B cell (primary cell): ENCODE data around the gene DLG2. TPM values are rescaled to one million over a fixed set of nuclear protein-coding genes. Genes with fewer than 3 reads are reported as not detected.

Experiments
- ATAC-seq: fragments of 200-7000 bp; cut with Tn5 transposase; one replicate; pipeline ENCODE4 v1.10.0; 2021; ENCODE audit warnings: low read depth, mild to moderate bottlenecking, moderate number of reproducible peaks, moderate library complexity
- CTCF ChIA-PET: fragments of 350-600 bp; sonication (Branson Sonifier 250); formaldehyde crosslinking; loops from one replicate; lab custom pipeline; 2021; ENCODE audit warnings: antibody characterized with exemption, inconsistent platforms; lab: Charles Lee
- POLR2A ChIA-PET: fragments of 350-600 bp; sonication (Branson Sonifier 250); formaldehyde crosslinking; loops from one replicate; lab custom pipeline; 2021; ENCODE audit warnings: antibody characterized with exemption; lab: Charles Lee
- DNase-seq: peaks from one replicate; pipeline ENCODE4 v3.0.0; 2013
- H2AFZ ChIP-seq: 2 replicates; pipeline ENCODE4 v1.6.1; 2012; ENCODE audit warnings: mild to moderate bottlenecking, low read depth, low read length; ENCODE audit not compliant: insufficient read depth, poor library complexity, severe bottlenecking
- H3K27ac ChIP-seq, 2 donors: 1 replicate in 1 of 2; 2 replicates in 1 of 2; pipeline ENCODE4 v1.5.1; 2012 to 2013; ENCODE audit warnings: low read length in 2 of 2, mild to moderate bottlenecking in 2 of 2, moderate library complexity in 1 of 2
- H3K27me3 ChIP-seq, 4 experiments: fragments of 200-600 bp in 1 of 4; sonication (generic) in 1 of 4; replicated peaks in 1 of 4; 1 replicate in 2 of 4; 2 replicates in 2 of 4; pipeline versions ENCODE4 v1.6.1 to v1.7.0; 2013 to 2016; ENCODE audit warnings: low read length in 3 of 4, mild to moderate bottlenecking in 2 of 4, mixed read lengths in 1 of 4, moderate library complexity in 1 of 4; ENCODE audit not compliant: insufficient read depth in 4 of 4, control insufficient read depth in 3 of 4; ENCODE audit errors: control extremely low read depth in 1 of 4
- H3K36me3 ChIP-seq, 2 experiments: replicated peaks in 1 of 2; 1 replicate in 1 of 2; 2 replicates in 1 of 2; pipeline versions ENCODE4 v1.6.1 to v1.7.1; 2013; ENCODE audit warnings: low read length in 1 of 2; ENCODE audit not compliant: insufficient read depth in 2 of 2, control insufficient read depth in 1 of 2; ENCODE audit errors: control extremely low read depth in 1 of 2, extremely low read depth in 1 of 2
- H3K4me1 ChIP-seq, 2 donors: fragments of 200-600 bp in 1 of 2; sonication (generic) in 1 of 2; 1 replicate in 1 of 2; 2 replicates in 1 of 2; pipeline versions ENCODE4 v1.5.1 to v1.6.1; 2013 to 2017; ENCODE audit warnings: low read length in 2 of 2; ENCODE audit not compliant: control insufficient read depth in 2 of 2, insufficient read depth in 2 of 2
- H3K4me2 ChIP-seq: replicated peaks from 2 replicates; pipeline ENCODE3; 2012; ENCODE audit warnings: mild to moderate bottlenecking, low read depth, low read length; ENCODE audit not compliant: poor library complexity, severe bottlenecking
- H3K4me3 ChIP-seq, 5 experiments: fragments of 200-600 bp in 1 of 5; sonication (generic) in 1 of 5; 1 replicate in 3 of 5; 2 replicates in 2 of 5; pipeline versions ENCODE4 v1.5.1 to v1.7.0; 2011 to 2016; ENCODE audit warnings: low read length in 4 of 5, mild to moderate bottlenecking in 4 of 5, low read depth in 2 of 5, control low read depth in 1 of 5, moderate library complexity in 1 of 5; ENCODE audit not compliant: insufficient read depth in 1 of 5; ENCODE audit errors: control extremely low read depth in 1 of 5, extremely low read depth in 1 of 5
- H3K79me2 ChIP-seq: fragments of 200-600 bp; sonication (generic); one replicate; pipeline ENCODE4 v1.6.0; 2016; ENCODE audit warnings: low read length; ENCODE audit not compliant: control insufficient read depth, insufficient read depth
- H3K9ac ChIP-seq: fragments of 200-600 bp; sonication (generic); 2 replicates; pipeline ENCODE4 v1.6.1; 2017; ENCODE audit warnings: mild to moderate bottlenecking, low read length, moderate library complexity
- H3K9me3 ChIP-seq, 3 donors: one replicate each; pipeline versions ENCODE4 v1.6.1 to v1.7.1; 2013; ENCODE audit warnings: low read length in 2 of 3; ENCODE audit not compliant: control insufficient read depth in 2 of 3, insufficient read depth in 1 of 3; ENCODE audit errors: control extremely low read depth in 1 of 3
- H4K20me1 ChIP-seq: 2 replicates; pipeline ENCODE4 v1.6.0; 2012; ENCODE audit warnings: mild to moderate bottlenecking, low read length; ENCODE audit not compliant: insufficient read depth, control insufficient read depth, poor library complexity, severe bottlenecking
- H3K27ac Mint-ChIP-seq: one replicate; pipeline ENCODE4 v1.8.0; 2021; ENCODE audit warnings: mixed read lengths
- H3K27me3 Mint-ChIP-seq: one replicate; pipeline ENCODE4 v1.8.0; 2021; ENCODE audit warnings: mixed read lengths
- H3K4me1 Mint-ChIP-seq: one replicate; pipeline ENCODE4 v1.8.0; 2021; ENCODE audit warnings: mixed read lengths
- H3K4me3 Mint-ChIP-seq: one replicate; pipeline ENCODE4 v1.8.0; 2021; ENCODE audit warnings: mixed read lengths
- H3K9me3 Mint-ChIP-seq: one replicate; pipeline ENCODE4 v1.8.0; 2022; ENCODE audit warnings: mixed read lengths; ENCODE audit not compliant: insufficient read depth
- CTCF ChIP-seq: fragments of 200-600 bp; IDR thresholded peaks from one replicate; pipeline ENCODE4 v1.8.0; 2022; ENCODE audit warnings: antibody characterized with exemption, mild to moderate bottlenecking
- EZH2 ChIP-seq: IDR thresholded peaks from 2 replicates; pipeline ENCODE4 v1.6.1; 2012; ENCODE audit warnings: borderline replicate concordance, low read depth, mild to moderate bottlenecking, moderate library complexity, low read length; ENCODE audit not compliant: insufficient read depth, poor library complexity, severe bottlenecking
- WGBS: methylation state at CpG from one replicate; pipeline ENCODE4 v1.1.5; 2013; ENCODE audit warnings: missing lambda C conversion rate; ENCODE audit not compliant: insufficient coverage; 5-methylcytosine and 5-hydroxymethylcytosine counted together
- intact Hi-C: fragments of 100-400 bp; cut with micrococcal nuclease; formaldehyde crosslinking; loops from one replicate; pipeline ENCODE4 v1.10.0; 2022
- polyA plus RNA-seq: library from polyadenylated mRNA; depleted of rRNA; stranded (reverse); fragments of >200 nt; gene quantifications from 2 replicates; pipeline ENCODE4 v1.2.3, GENCODE V29; 2012
- total RNA-seq, 2 donors: library from RNA; stranded (reverse); fragments of 120-200 nt in 1 of 2; gene quantifications; 1 replicate in 1 of 2; 2 replicates in 1 of 2; pipeline versions ENCODE4 v1.2.3 to v1.2.4, GENCODE V29; 2013 to 2022

DLG2 gene
- total and polyA plus RNA-seq, 2 donors (not counting 1 experiment from before 2014, with no cell fraction given), result 0.54 to 5.4 TPM

GRCh38 chr11:85652786-85653447 lies 25.8 kb upstream of the DLG2 start:
- Histone ChIP-seq H3K27me3 (no peaks in the 10 kb centered on the region), H2AFZ (no peak overlapping the region), H3K4me3 (no peak overlapping the region), H3K79me2 (peaks cover 21% of the 10 kb centered on the region), H3K36me3 (peaks cover 7 to 32% of the 10 kb centered on the region in 2 experiments), H3K4me1 (peaks cover 6% of the 10 kb centered on the region in 2 donors), H3K9me3 (no peaks in the 10 kb centered on the region), H3K9ac (no peak overlapping the region), H3K27ac (no peak overlapping the region), H4K20me1 (peaks cover 5% of the 10 kb centered on the region), H3K4me2 (no peak overlapping the region)
- Mint-ChIP-seq H3K27ac (no peak overlapping the region), H3K9me3 (no peaks in the 10 kb centered on the region), H3K27me3 (no peaks in the 10 kb centered on the region), H3K4me1 (peaks cover 11% of the 10 kb centered on the region), H3K4me3 (no peak overlapping the region)
- intact Hi-C loops, result no loop called here
- DNase-seq (no peak), ATAC-seq (no peak)
- ChIA-PET POLR2A (no interaction called here), CTCF (no interaction called here)
- TF ChIP-seq CTCF (no peak), EZH2 (no peak)
- WGBS, result no CpG with 5 or more reads among the region's 3 CpGs

GRCh38 chr11:85651118-85651517 lies 24.0 kb upstream of the DLG2 start:
- Mint-ChIP-seq H3K4me1 (peaks cover 20% of the 10 kb centered on the region), H3K4me3 (no peak overlapping the region), H3K9me3 (no peaks in the 10 kb centered on the region), H3K27ac (no peak overlapping the region), H3K27me3 (no peaks in the 10 kb centered on the region)
- intact Hi-C loops, result no loop called here
- POLR2A ChIA-PET, result no interaction called here
- Histone ChIP-seq H3K4me1 (peaks cover 12 to 13% of the 10 kb centered on the region in 2 donors), H3K36me3 (peaks cover 7 to 15% of the 10 kb centered on the region in 2 experiments), H3K9ac (no peak overlapping the region), H4K20me1 (peaks cover 5% of the 10 kb centered on the region), H3K79me2 (peaks cover 33% of the 10 kb centered on the region), H3K27ac (no peak overlapping the region), H3K4me3 (no peak overlapping the region), H3K9me3 (no peaks in the 10 kb centered on the region), H2AFZ (no peak overlapping the region), H3K27me3 (no peaks in the 10 kb centered on the region), H3K4me2 (no peak overlapping the region)
- ATAC-seq (no peak), DNase-seq (no peak)
- WGBS, result 100% methylated on average over 1 of the region's 1 CpG
- no peak for TF ChIP-seq CTCF
- no peak for TF ChIP-seq EZH2
- CTCF ChIA-PET, result no interaction called here
